Skin epidermis (tissue), 12 donors: ENCODE results near the gene KIF24.
"Not testable (repeated sequence)": the region's sequence is repeated elsewhere in the genome, so short reads cannot be mapped to it uniquely, and the experiment has no call there.

ENCODE experiments used
- H3K27ac ChIP-seq, 21 experiments: fragments of 200-600 bp; sonication (generic) in 11 of 21; one replicate each; pipeline ENCODE4 v1.5.0; 2020; ENCODE audit warnings: mild to moderate bottlenecking in 3 of 21, inconsistent platforms in 2 of 21, moderate library complexity in 2 of 21
- H3K4me3 ChIP-seq, 7 experiments: fragments of 200-600 bp; sonication (generic) in 2 of 7; one replicate each; pipeline ENCODE4 v1.5.0; 2020; ENCODE audit warnings: inconsistent platforms in 2 of 7, mild to moderate bottlenecking in 2 of 7, moderate library complexity in 1 of 7

Gene KIF24

GRCh38 chr9:34334337-34334824, 5.3 kb upstream of the KIF24 start:
- Histone ChIP-seq H3K27ac (no peak overlapping the region), H3K4me3 (no peak overlapping the region)

GRCh38 chr9:34333836-34334235, 4.8 kb upstream of the KIF24 start:
- Histone ChIP-seq H3K4me3 (no peak overlapping the region), H3K27ac (no peak overlapping the region)

- Histone ChIP-seq H3K27ac (no peak overlapping the region), H3K4me3 (no peak overlapping the region)
Measured at GRCh38 chr9:34332076-34332964, 3.3 kb upstream of the KIF24 start.

GRCh38 chr9:34331196-34331595, 2.1 kb upstream of the KIF24 start:
- H3K4me3 ChIP-seq: no peak overlapping the region
- H3K27ac ChIP-seq: no peak overlapping the region

- peak overlapping the region in 18 of 21 experiments; percentile 20 to 94 (median 74) for H3K27ac ChIP-seq
- peak overlapping the region; percentile 54 to 83 (median 79) for H3K4me3 ChIP-seq
Measured at GRCh38 chr9:34328500-34328986, 525 bp downstream of the KIF24 start.

- no peak overlapping the region for H3K27ac ChIP-seq
- no peak overlapping the region for H3K4me3 ChIP-seq
Measured at GRCh38 chr9:34326690-34327089, 2.4 kb downstream of the KIF24 start.

- Histone ChIP-seq H3K27ac (no peak overlapping the region), H3K4me3 (no peak overlapping the region)
Measured at GRCh38 chr9:34322899-34323591, 6.0 kb downstream of the KIF24 start.

GRCh38 chr9:34321451-34321850, 7.6 kb downstream of the KIF24 start:
- Histone ChIP-seq H3K4me3 (no peak overlapping the region), H3K27ac (no peak overlapping the region)

GRCh38 chr9:34318163-34318790, 10.8 kb downstream of the KIF24 start:
- Histone ChIP-seq H3K27ac (no peak overlapping the region), H3K4me3 (no peak overlapping the region)

GRCh38 chr9:34317436-34317835, 11.6 kb downstream of the KIF24 start:
- no peak overlapping the region for H3K27ac ChIP-seq

GRCh38 chr9:34311499-34312185, 17.4 kb downstream of the KIF24 start:
- H3K27ac ChIP-seq: no peak overlapping the region

More at GRCh38 chr9:34317436-34317835, 11.6 kb downstream of the KIF24 start:
- no peak overlapping the region for H3K4me3 ChIP-seq

GRCh38 chr9:34310215-34310614, 18.9 kb downstream of the KIF24 start:
- Histone ChIP-seq H3K4me3 (no peak overlapping the region), H3K27ac (no peak overlapping the region)

More at GRCh38 chr9:34311499-34312185, 17.4 kb downstream of the KIF24 start:
- no peak overlapping the region for H3K4me3 ChIP-seq

GRCh38 chr9:34308316-34308715, 20.8 kb downstream of the KIF24 start:
- not testable (repeated sequence) for H3K27ac ChIP-seq, H3K4me3 ChIP-seq

GRCh38 chr9:34301064-34301463, 28.0 kb downstream of the KIF24 start:
- not testable (repeated sequence) for H3K27ac ChIP-seq, H3K4me3 ChIP-seq

- Histone ChIP-seq H3K4me3 (no peak overlapping the region), H3K27ac (no peak overlapping the region)
Measured at GRCh38 chr9:34292552-34292951, 36.5 kb downstream of the KIF24 start.

- H3K27ac ChIP-seq: peak overlapping the region in 2 of 21 experiments; percentile 2 to 39
- no peak overlapping the region for H3K4me3 ChIP-seq
Measured at GRCh38 chr9:34291423-34291822, 37.6 kb downstream of the KIF24 start.

- H3K4me3 ChIP-seq: no peak overlapping the region
- H3K27ac ChIP-seq: peak overlapping the region in 2 of 21 experiments; percentile 2 to 39
Measured at GRCh38 chr9:34291023-34291422, 38.0 kb downstream of the KIF24 start.

GRCh38 chr9:34289159-34289558, 39.9 kb downstream of the KIF24 start:
- Histone ChIP-seq H3K27ac (no peak overlapping the region), H3K4me3 (no peak overlapping the region)

GRCh38 chr9:34282096-34282495, 47.0 kb downstream of the KIF24 start:
- H3K27ac ChIP-seq: no peak overlapping the region

GRCh38 chr9:34279411-34279810, 49.7 kb downstream of the KIF24 start:
- H3K4me3 ChIP-seq: no peak overlapping the region
- no peak overlapping the region for H3K27ac ChIP-seq

More at GRCh38 chr9:34282096-34282495, 47.0 kb downstream of the KIF24 start:
- H3K4me3 ChIP-seq: no peak overlapping the region
